Hematopoietic multipotent progenitor cell (in vitro differentiated cells): ENCODE measurements around the gene SIVA1. TPM values are rescaled to one million over a fixed set of nuclear protein-coding genes. Genes with fewer than 3 reads are reported as not detected.

ENCODE experiments used
- DNase-seq, 3 donors: peaks; one replicate each; pipeline ENCODE4 v3.0.0-alpha.2; 2011 to 2015; ENCODE audit warnings: low read depth in 2 of 3, low spot score in 2 of 3
- total RNA-seq: library from RNA; depleted of rRNA; stranded (reverse); fragments of >200 nt; gene quantifications from one replicate; pipeline ENCODE4 v1.2.3, GENCODE V29; 2012

Gene SIVA1
- total RNA-seq, 1 donor = 89.9 TPM

DNA sequence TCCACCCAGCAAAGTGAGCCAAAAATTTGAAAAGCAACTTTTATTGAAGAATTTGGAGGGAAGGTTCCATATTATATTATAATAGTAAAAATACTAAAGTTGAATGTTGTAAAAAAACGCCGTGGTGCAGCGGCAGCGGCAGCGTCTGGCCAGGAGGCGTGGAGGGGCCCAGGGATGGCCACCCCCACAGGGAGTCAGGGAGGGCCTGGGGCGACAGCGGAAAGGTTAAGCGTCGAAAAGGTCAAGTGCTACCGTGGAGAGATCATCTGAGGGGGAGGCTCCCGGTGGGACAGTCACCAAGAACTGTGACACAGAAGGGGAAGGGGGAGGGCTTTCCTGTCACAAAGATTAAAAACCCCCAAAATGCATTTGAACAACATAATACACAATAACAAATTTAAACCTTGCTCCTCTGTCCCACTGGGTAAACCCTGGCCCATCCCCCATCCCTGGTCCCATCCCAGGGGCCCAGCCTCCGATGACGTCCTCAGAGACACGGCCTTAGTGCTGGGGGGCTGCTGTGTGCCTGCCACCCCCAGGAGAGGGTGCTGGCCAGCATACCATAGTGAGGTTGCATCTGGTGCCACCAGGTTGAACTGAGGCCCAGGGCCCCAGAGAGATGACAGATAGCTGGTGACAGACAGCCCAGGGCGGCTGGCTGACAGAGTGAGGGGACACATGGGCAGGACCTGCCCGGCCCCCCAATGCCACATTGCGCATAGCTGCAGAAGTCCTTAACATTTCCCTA is 16.6 kb downstream of the SIVA1 start:
- no peak for DNase-seq

DNA sequence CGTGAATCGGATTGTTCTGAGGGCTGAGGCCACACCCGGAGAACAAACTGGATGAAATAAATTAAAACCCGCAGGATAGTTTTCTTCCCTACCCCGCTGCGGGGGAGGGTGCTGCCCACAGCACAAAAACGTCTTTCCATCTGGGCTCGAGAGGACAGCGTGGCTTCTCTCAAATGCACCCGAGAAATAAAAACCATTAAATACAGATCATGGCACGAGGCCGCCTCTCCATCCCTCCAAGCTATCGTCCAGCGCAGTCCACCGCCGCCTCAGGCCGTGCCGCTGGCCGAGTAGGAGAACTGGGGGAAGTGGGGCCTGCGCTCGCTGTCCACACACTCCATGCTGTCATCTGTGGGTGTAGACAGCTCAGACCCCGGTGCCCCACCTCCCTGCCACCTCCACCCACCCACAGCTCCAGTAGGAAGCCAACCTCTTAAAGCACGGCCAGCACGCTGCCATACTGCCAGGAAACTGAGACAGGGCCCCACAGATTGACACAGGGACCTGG is 17.2 kb downstream of the SIVA1 start:
- no peak for DNase-seq

DNA sequence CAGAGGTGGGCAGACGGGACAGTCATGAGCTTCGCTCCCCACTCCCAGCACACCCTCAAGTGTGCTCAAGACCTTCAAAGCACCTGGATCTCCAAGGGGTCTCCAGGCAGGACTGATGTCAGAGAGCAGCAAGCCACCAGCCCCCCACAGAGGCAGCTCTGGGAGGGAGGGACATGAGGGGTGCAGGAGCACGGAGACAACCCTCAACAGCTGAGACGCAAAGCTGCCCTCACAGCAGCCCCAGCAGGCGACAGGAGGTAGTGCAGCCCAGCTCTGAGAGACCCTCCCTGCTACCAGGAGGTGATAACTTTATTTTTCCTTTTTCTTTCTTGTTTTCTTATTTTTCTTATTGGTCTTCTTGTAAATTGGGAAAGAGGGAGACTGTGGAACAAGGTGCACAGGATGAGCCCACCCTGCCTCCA is 17.9 kb downstream of the SIVA1 start:
- DNase-seq = no peak

DNA sequence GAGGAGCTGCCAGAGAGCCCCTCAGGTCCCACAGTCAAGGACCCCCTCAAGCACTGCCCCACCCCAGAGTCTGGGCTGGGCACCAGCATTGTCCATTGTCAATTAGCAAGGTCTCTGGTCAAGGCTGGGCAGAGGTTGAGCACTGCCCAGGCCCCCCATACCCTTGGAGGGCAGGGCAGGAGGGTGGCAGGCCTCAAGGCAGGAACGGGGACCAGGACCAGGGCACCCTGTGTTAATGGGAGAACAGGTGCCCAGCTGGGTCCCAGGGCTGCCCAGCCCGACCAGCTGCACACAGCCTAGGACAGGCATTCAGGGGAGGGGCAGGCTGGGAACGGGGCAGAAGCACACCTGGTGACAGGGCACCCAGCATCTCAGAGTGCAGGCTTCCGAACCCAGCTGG is 18.4 kb downstream of the SIVA1 start:
- no peak for DNase-seq

DNA sequence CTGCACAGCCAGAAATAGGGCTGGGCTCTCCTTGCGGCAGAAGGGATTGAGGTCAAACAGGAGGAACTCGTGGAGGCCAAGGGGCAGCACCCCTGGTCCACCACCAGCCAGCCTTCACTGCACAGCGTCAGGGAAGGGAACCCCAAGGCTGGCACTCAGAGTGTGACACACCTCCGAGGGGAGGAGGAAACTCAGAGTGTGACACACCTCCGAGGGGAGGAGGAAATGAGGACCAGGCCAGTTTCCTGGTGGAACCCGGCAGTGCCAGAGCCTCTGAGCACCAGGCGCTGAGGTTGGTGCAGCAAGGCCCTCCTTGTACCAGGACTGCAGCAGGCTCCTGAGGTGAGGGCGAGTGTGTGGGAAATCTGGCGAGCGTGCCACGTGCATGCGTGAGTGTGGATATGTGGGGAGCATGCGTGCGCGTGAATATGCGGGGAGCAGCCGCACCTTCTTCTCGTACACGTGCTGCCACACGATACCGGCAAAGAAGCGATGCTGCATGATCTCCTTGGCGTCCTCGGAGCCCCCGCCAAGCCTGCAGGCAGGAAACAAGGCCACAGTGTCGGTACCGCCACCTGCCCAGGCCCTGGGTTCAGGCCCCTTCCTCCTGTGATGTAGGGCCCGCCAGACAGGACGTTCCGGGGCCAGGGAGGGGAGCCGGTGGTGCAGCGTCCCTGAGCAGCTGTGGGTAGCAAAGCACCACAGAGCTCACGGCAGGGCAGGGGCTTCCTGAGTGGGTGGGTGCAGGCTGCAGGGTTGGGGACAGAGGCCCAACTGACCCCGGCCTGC is 19.2 kb downstream of the SIVA1 start:
- no peak for DNase-seq

DNA sequence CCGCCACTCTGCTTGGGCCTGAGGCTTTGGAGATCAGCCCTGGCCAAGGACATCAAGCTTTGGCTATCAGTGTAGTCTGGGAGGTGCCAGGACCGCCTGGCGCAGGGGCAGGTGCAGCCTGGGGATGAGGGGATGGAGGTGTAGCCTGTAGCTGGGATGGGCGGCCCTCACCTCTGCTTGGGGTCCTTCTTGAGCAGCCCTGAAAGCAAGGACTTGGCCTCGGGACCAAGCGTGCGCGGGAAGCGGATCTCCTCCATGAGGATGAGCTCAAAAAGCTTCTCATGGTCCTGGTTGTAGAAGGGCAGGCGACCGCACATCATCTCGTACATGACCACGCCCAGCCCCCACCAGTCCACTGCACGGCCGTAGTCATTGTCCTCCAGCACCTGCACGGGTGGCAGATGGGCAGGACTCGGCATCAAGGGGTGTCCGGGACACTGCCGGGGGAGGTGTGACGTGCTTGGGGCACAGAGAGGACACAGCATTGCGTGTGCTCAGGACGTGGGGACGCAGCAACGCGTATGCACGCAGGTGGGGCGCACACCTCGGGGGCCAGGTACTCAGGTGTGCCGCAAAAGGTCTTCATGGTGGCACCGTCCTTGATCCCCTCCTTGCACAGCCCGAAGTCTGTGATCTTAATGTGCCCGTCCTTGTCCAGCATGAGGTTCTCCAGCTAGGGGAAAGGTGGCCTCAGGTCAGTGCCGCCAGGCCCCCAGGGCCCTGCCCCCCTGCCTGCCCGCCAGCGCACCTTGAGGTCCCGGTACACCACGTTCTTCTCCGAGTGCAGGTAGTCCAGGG is 20.0 kb downstream of the SIVA1 start:
- DNase-seq = no peak

DNA sequence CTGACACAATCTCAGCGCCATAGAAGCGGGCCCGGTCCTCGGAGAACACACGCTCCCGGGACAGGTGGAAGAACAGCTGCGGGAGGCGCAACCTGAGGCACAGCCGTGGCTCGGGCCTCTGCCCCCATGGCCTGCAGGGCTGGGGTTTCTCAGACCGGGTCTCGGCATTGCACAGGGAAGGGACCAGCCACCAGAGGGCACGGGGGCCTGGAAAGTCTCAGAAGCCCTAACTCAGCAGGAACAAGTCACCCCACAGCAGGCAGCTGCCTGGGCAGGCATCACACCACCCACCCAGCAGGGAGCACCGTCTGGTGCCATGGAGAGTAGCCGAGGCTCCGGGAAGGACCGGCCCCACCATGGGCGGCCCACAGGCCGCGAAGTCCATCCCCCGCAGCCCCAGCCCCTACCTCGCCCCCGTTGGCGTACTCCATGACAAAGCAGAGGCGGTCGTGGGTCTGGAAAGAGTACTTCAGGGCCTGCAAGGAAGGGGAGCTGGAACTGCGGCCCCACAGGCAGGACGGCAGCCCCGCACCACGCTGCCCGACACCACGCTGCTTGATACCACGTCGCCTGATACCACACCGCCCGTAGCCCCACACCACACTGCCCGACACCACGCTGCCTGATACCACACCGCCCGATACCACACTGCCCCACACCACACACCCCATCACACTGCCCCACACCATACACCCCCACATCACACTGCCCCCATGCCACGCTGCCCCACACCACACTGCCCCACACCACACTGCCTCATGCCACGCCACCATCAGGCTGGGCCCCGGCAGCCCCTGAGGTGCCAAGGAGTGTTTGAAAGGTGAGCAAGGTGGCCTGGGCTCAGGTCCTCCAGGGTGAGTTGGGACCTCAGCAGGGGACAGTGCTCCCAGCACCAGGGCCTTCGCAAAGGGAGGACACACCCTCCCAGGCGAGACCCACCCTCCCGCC is 20.8 kb downstream of the SIVA1 start:
- no peak for DNase-seq

DNA sequence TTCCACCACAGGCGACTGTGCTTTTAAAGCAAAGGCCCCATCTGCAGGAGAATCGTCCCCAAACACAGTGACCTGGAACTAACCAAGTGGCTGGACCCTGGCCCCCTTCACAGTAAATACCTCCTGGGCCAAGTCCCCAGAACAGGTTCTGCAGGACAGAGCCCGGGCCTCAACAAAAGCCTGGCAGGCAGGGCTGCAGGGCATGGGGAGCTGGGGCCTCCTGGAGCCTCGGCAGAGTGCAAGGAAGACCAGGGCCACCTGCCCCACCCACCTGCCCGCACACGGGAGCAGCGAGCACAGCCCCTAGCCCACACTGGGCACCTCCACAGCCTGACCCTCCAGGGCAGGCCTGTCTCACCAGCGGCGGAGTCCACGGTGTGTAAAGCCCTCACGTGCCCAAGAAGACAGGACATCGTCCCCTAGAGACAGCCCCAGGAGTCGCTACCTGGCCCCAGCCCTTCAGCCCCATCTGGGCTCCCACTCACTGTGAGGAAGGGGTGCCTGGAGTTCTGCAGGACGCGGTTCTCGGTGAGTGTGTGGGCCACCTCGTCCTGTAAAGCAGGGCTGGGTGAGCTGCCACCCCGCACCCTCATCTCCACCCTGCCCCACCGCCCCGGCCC is 21.6 kb downstream of the SIVA1 start:
- DNase-seq = no peak

DNA sequence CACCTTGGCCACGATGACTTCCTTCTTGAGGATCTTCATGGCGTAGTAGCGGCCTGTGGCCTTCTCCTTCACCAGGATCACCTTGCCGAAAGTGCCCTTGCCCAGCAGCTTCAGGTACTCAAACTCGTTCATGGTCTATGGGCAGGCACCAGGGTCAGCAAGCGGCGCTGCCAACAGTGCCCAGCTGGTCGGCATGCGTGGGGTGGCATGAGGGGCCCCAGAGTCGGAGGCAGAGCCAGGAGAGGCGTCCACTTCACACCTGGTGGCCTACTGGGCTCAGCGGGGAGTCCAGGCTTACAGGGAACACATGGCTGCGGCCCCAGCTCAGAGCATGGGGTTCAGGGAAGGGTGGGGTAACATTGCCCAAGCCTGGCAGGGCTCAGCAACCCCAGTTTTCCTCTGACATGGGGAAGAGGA is 22.1 kb downstream of the SIVA1 start:
- no peak for DNase-seq

DNA sequence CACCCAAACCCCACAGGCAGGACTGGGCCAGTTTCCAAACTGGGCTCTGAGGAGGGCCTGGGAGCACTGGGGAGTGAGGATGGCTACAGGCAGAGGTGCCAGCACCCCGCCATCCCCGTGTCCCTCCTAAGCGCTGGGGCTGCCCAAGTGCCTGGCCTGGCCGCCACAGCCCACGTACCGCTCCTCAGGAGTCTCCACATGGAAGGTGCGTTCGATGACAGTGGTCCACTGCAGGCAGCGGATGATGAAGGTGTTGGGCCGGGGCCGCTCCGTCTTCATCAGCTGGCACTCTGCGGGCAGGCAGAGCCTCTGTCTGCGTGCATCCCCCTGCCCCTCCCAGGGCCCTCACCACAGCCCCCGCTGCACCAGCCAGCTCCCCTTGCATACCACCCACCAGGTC is 23.5 kb downstream of the SIVA1 start:
- no peak for DNase-seq

DNA sequence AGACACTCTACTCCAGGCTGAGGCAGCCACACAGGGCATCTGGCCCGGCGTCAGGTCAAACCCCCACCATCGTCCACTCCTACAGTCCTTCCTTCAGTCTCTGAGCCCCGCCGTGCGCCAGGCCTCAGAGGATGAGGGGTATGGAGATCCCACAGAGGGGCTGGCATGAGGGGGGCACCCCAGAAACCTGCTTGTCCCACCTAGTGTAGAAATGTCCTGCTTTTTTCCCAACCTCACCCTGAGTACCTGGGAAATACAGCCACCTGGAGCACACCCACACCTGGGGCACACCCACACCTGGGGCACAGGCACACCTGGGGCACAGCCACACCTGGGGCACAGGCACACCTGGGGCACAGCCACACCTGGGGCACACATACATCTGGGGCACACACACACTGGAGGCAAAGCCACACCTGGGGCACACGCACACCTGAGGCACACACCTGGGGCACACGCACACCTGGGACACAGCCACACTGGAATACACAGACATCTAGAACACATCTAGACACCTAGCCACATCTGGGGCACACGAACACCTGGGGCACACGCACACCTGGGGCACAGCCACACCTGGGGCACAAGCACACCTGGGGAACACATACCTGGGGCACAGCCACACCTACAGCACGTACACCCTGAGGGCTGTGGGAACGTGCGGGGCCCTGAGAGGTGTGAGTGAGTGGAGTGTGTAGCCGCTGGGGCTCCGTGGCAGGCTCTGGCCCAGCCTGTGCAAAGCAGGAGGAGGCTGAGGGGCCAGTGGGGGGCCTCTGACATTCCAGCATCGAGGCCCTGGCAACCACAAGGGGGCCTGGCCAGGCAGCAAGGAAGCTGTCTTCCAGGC is 24.2 kb downstream of the SIVA1 start:
- DNase-seq = no peak

DNA sequence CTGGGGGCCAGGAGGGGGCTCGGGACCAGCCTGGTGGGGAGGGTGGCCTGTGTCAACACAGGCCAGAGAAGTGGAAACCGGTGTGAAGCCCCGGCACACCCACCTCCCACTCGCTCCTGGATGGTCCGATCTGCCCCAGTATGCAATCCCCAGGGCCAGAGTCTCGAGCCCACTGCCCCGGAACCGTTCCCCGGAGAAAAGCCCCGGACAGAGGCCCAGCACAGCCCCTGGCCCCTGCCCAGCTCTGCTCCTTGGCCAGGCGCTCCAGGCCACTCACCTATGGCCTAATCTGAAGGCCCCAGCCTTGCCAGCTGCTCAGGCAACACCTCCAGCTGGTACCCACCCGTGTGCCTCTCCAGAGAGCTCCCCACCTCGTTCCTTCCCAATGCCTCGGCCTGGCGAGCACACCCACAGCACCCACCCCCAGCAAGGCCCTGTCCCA is 24.9 kb downstream of the SIVA1 start:
- no peak for DNase-seq

DNA sequence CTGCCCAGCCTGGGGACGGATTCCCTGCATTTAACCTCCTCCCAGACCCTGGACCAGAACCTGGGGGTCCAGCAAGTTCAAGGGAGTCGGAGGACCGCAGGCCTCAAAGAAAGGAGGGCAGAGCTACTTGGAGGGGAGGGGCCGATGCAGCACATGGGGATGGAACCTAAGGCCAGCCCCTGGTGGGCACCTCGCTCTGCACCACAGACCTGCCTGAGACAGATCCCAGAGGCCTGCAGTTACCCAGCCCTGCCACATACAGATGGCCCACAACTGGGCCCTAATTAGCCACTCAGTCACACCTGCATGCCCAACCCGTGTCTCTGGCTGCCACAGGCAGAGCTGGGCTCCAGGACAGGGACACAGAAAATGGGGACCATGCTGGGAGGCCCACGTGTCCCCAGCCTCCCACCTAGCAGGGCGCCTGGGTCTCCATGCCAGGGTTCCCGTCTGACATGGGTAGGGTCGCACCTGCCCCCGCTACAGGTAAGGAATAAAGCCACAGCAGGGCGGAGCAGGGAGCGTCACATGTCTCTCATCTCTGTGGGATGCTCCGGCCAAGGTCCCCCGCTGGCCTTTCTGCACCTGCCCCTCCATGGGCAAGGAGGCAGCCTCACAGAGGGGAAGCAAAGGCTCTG is 25.9 kb downstream of the SIVA1 start:
- no peak for DNase-seq

DNA sequence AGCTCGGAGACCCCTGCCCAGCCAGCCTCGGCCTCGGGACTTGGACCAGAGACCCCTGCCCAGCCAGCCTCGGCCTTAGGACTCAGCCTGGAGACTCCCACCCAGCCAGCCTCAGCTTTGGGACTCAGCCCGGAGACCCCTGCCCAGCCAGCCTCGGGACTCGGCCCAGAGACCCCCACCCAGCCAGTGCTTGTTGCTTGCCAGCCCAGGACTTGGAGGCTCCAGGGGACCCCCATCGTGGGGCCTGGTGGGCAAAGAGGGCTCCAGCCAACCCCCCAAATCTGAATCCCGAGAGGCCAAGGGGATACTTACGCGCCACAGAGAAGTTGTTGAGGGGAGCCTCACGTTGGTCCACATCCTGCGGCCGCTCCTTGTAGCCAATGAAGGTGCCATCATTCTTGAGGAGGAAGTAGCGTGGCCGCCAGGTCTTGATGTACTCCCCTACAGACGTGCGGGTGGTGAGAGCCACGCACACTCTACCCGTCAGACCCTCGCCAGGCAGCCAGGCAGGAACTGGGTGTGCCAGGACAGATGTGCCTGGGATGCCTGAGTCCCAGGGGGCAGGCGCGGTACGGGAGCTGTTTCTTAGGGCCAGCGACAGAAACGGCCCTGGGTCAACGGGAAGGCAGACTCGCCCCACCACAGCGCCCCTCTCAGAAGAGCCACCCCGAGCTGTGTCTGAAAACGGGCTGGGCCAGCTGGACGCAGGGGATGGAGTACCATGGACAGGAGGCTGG is 27.0 kb downstream of the SIVA1 start:
- no peak for DNase-seq

DNA sequence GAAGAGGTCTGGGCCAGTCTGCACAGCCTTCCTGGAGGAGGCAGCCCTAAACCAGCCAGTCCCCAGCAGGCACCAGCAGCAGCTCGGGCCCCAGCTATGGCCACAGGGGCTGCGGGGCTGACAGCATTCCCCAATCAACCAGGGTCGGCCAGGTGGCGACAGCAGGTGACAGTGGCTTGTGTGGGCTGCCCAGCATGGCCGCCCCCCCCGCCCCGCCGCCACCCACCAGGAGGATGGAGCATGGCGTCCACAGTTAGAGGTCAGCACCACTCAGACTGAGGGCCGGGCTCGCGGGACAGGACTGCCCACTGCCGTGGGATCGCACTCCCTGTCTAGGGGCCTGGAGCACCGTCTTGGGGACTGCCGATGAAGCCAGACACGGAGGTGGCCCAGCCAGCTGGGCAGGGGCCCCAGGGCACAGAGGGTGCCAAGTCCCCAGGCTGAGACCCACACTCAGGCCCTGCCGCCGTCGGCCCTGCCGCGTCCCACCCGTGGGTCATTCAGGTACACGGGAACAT is 27.6 kb downstream of the SIVA1 start:
- DNase-seq = no peak

DNA sequence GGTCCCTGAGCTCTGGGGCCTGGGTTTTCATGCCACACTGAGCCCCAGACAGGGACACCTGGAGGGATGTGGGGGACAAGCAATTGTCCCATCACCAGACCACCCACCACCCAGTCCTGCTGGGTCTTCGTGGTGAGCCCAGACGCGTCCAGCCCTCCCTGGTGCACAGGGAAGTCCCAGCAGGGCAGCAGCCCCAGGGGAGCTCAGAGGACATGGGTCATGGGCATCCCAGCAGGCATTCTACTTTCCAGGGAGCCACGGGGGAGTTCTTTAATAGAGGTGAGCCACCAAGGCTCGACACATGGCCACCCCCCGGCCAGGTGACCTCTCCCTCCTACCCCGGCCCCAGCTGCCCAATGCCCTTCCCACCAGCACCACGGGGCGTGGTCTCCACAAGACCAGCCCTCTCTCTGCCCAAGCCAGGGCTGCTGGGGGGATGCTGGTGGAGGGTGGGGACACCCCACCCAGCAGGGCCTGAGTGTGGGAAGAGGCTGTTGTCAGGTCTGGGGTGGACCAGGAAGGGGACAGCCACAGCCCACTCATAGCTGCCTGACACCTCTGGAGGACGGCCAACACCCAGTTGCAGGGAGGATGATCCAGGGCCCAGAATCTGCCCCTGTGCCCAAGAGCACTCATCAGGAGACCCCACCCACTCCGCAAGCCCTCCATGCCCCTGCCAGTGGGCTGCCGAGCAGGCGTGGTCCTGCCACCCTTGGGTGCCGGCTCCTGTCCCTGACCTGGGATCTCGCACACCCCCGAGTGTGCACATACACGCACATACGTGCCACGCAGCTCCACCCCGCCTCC is 28.5 kb downstream of the SIVA1 start:
- no peak for DNase-seq
